Endodermal cell (in vitro differentiated cells): ENCODE measurements around the gene CBR1. TPM values are rescaled to one million over a fixed set of nuclear protein-coding genes. Genes with fewer than 3 reads are reported as not detected.

ENCODE experiments used
- DNase-seq: peaks from one replicate; pipeline ENCODE4 v3.0.0-alpha.2; 2017
- H3K27ac ChIP-seq: 2 replicates; pipeline ENCODE4 v1.5.1; 2013; ENCODE audit warnings: mild to moderate bottlenecking, low read depth, low read length, moderate library complexity
- H3K27me3 ChIP-seq: 2 replicates; pipeline ENCODE4 v1.6.1; 2013; ENCODE audit warnings: mild to moderate bottlenecking, low read length, moderate library complexity; ENCODE audit not compliant: insufficient read depth, control insufficient read depth, poor library complexity, severe bottlenecking
- H3K36me3 ChIP-seq: 2 replicates; pipeline ENCODE4 v1.7.0; 2013; ENCODE audit warnings: mild to moderate bottlenecking, low read length, moderate library complexity; ENCODE audit not compliant: control insufficient read depth, insufficient read depth
- H3K4me1 ChIP-seq: one replicate; pipeline ENCODE4 v1.7.0; 2013; ENCODE audit warnings: low read length; ENCODE audit not compliant: control insufficient read depth, insufficient read depth
- H3K4me3 ChIP-seq: 2 replicates; pipeline ENCODE4 v1.5.1; 2013; ENCODE audit warnings: mild to moderate bottlenecking, low read length, moderate library complexity
- H3K9ac ChIP-seq: 2 replicates; pipeline ENCODE4 v1.6.1; 2013; ENCODE audit warnings: mild to moderate bottlenecking, low read length, moderate library complexity; ENCODE audit not compliant: poor library complexity, severe bottlenecking; ENCODE audit errors: extremely low read depth
- H3K9me3 ChIP-seq: 2 replicates; pipeline ENCODE4 v1.6.1; 2013; ENCODE audit warnings: mild to moderate bottlenecking, low read length, moderate library complexity; ENCODE audit not compliant: control insufficient read depth
- H3K27ac Mint-ChIP-seq: 2 replicates; pipeline ENCODE4 v1.8.0; 2020; ENCODE audit warnings: mixed read lengths
- H3K27me3 Mint-ChIP-seq: 2 replicates; pipeline ENCODE4 v1.8.0; 2021; ENCODE audit warnings: mild to moderate bottlenecking, mixed read lengths; ENCODE audit not compliant: insufficient read depth
- H3K36me3 Mint-ChIP-seq: 2 replicates; pipeline ENCODE4 v1.8.0; 2020; ENCODE audit warnings: low read depth, mixed read lengths
- H3K4me1 Mint-ChIP-seq: 2 replicates; pipeline ENCODE4 v1.8.0; 2020; ENCODE audit warnings: mixed read lengths
- H3K4me3 Mint-ChIP-seq: 2 replicates; pipeline ENCODE4 v1.8.0; 2020; ENCODE audit warnings: mild to moderate bottlenecking, moderate library complexity, mixed read lengths
- H3K9me3 Mint-ChIP-seq: 2 replicates; pipeline ENCODE4 v1.8.0; 2020; ENCODE audit warnings: mild to moderate bottlenecking, mixed read lengths
- CTCF ChIP-seq: fragments of 200-600 bp; sonication (generic); conservative IDR thresholded peaks from 2 replicates; pipeline ENCODE4 v1.5.0; 2021; ENCODE audit warnings: antibody characterized with exemption, mild to moderate bottlenecking
- WGBS, 2 experiments: methylation state at CpG; one replicate each; pipeline versions ENCODE4 v1.1.5 to v1.1.7; 2013; ENCODE audit warnings: missing lambda C conversion rate in 2 of 2, mixed read lengths in 1 of 2; ENCODE audit not compliant: insufficient coverage in 1 of 2, insufficient read length in 1 of 2; 5-methylcytosine and 5-hydroxymethylcytosine counted together
- long read RNA-seq, 4 experiments: library from polyadenylated mRNA in 2 of 4; library from RNA in 1 of 4; library from capped mRNA in 1 of 4; stranded (forward) in 3 of 4; unstranded in 1 of 4; transcript quantifications; one replicate each; pipeline ENCODE4 v2.0.0, GENCODE V29; 2020 to 2021; ENCODE audit warnings: inconsistent platforms in 1 of 4
- polyA plus RNA-seq, 2 experiments: library from polyadenylated mRNA; stranded (reverse); fragments of 50-300 nt; gene quantifications; one replicate each; pipeline ENCODE4 v1.2.3, GENCODE V29; 2013
- total RNA-seq, 2 donors: library from RNA; stranded (reverse); fragmentation: NEBNext Ultra II Directional in 1 of 2; extraction: Animal tissue kit (Norgen Biotek cat#: 25700) in 1 of 2; gene quantifications; 2 replicates in 1 of 2; 3 replicates in 1 of 2; pipeline ENCODE4 v1.2.1, GENCODE V29; 2021

Gene CBR1
- 10 to 100 TPM in 1 of 2 donors, under 1 TPM in 1; 0.40 to 15.1 TPM for total RNA-seq
- 35.6 TPM for polyA plus RNA-seq (2013, experiment 1 of 2)
- 31.5 TPM for polyA plus RNA-seq (2013, experiment 2 of 2)
- long read RNA-seq, experiment 1: 0 reads
- long read RNA-seq, experiment 2, partial matches to known transcripts: 0 of 2 reads
- long read RNA-seq, experiment 2, other reads (novel, unspliced or antisense): 0 of 2 reads
- long read RNA-seq, experiment 3, transcript CBR1-201 (3 exons, 1,293 nt): major isoform, 67 of 68 reads
- long read RNA-seq, experiment 3, partial matches to known transcripts: 1 of 68 reads
- long read RNA-seq, experiment 3, other reads (novel, unspliced or antisense): 0 of 68 reads
- long read RNA-seq, experiment 4, partial matches to known transcripts: 0 of 3 reads
- long read RNA-seq, experiment 4, other reads (novel, unspliced or antisense): 0 of 3 reads

- peaks cover 18% of the 10 kb centered on the region for H3K9me3 Mint-ChIP-seq
- H3K4me3 Mint-ChIP-seq: peak within 1 kb of the TSS; percentile 71
- no peak within 1 kb of the TSS for H3K27ac Mint-ChIP-seq
- H3K9ac ChIP-seq: no peak within 1 kb of the TSS
- DNase-seq: peak; percentile 91
- peaks cover 4% of the 10 kb centered on the region for H3K4me1 ChIP-seq
- H3K36me3 ChIP-seq: no peaks in the 10 kb centered on the region
- no peak within 1 kb of the TSS for H3K27ac ChIP-seq
- 15 to 20% methylated on average over 31 to 71 of the region's 71 CpGs for WGBS, 2 experiments
- H3K27me3 ChIP-seq: no peaks in the 10 kb centered on the region
- peaks cover 25% of the 10 kb centered on the region for H3K9me3 ChIP-seq
- peaks cover 10% of the 10 kb centered on the region for H3K36me3 Mint-ChIP-seq
- peaks cover 11% of the 10 kb centered on the region for H3K27me3 Mint-ChIP-seq
- no peak for TF ChIP-seq CTCF
- peak within 1 kb of the TSS; percentile 84 for H3K4me3 ChIP-seq
- peaks cover 15% of the 10 kb centered on the region for H3K4me1 Mint-ChIP-seq
These were observed at the start of gene CBR1 for GRCh38 chr21:36069713-36070583. Gene CBR1, plus strand, starts transcription at chr21:36070024. Its CDS starts 92 bp downstream, at chr21:36070116.

GRCh38 chr21:36021251-36021837 is 48.5 kb upstream of the CBR1 start:
- H3K4me3 Mint-ChIP-seq: no peak overlapping the region

More at GRCh38 chr21:36021251-36021837, 48.5 kb upstream of the CBR1 start:
- no peaks in the 10 kb centered on the region for H3K36me3 Mint-ChIP-seq
- peaks cover 11% of the 10 kb centered on the region for H3K9me3 Mint-ChIP-seq
- DNase-seq: no peak
- peaks cover 10% of the 10 kb centered on the region for H3K9me3 ChIP-seq
- no peak overlapping the region for H3K27ac ChIP-seq
- H3K4me1 ChIP-seq: no peaks in the 10 kb centered on the region
- no peak overlapping the region for H3K9ac ChIP-seq
- WGBS, 2 experiments: 96 to 97% methylated on average over 10 to 11 of the region's 11 CpGs
- H3K27me3 ChIP-seq: no peaks in the 10 kb centered on the region
- H3K4me1 Mint-ChIP-seq: no peaks in the 10 kb centered on the region
- H3K4me3 ChIP-seq: no peak overlapping the region
- no peak for TF ChIP-seq CTCF
- peaks cover 4% of the 10 kb centered on the region for H3K27me3 Mint-ChIP-seq
- no peaks in the 10 kb centered on the region for H3K36me3 ChIP-seq
- H3K27ac Mint-ChIP-seq: no peak overlapping the region
